ENCODE results near the gene RBM33.

GRCh38 chr7:155621418-155621980, 23.0 kb upstream of the RBM33 start:
- TF ChIP-seq CTCF (IDR thresholded peaks at IDR 0.05; ENCODE audit: low read length) (no peak), EZH2phosphoT487 (IDR thresholded peaks at IDR 0.05; ENCODE audit: low read length) (no peak), EZH2 (optimal IDR thresholded peaks at IDR 0.05; ENCODE audit: low read depth, low read length) (no peak)
